ENCODE measurements around the gene CIAO3. TPM values are rescaled to one million over a fixed set of nuclear protein-coding genes. Genes with fewer than 3 reads are reported as not detected.

Gene CIAO3
- total and polyA plus RNA-seq, 10 of the 15 experiments (the other 5 are each of a cell fraction or from before 2014, with no cell fraction given), result 1.4 to 37.5 (median 30.8) TPM

DNA sequence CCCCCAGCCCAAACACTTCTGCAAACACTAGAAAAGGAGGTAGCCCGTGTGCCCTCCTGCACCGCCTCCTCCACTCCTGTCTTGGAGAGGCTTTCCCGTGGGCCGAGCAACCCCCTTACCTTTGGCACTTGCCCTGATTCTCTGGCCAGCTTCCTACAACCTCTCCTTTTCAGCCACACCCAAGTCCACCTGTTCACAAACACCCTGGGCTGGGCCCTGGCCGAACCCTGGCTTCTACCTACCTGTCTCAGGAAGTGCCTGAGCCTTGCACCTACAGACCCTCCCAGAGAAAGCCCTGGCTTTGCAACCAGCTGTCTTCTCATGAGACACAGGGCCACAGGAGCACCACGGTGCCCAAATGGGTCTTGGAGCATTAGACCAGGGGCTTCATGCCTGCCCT lies 21.9 kb downstream of the CIAO3 start:
- ATAC-seq (no peak), FAIRE-seq (no peak), DNase-seq (ENCODE audit: low read depth, low spot score) (no peak)
- no peaks in the 10 kb centered on the region for H3K9me3 ChIP-seq (replicated peaks; ENCODE audit: control insufficient read depth, insufficient read depth, low read length)
- intact Hi-C loops (cut with micrococcal nuclease; ENCODE audit: unreplicated experiment) (no loop called here), in situ Hi-C loops (cut with MboI) (no loop called here)
- no peaks in the 10 kb centered on the region; the same call in 1 of the 2 replicates for H3K79me2 ChIP-seq (ENCODE audit: control insufficient read depth, insufficient read depth, low read length)
- CTCF ChIA-PET, result interaction anchor here (0.6 to 1.6 kb wide), 3 partner anchors 22 to 1722 kb away, joined by 3 to 10 read pairs (median 5); partner anchors contain the start of genes CHTF18, CIAO3 and RPUSD1
- H3K4me2 ChIP-seq (ENCODE audit: control insufficient read depth, insufficient read depth), result no peak overlapping the region; the same call in 1 of the 2 replicates
- 0 out of 2 replicates have a peak, but pooled peaks cover 2% of the 10 kb centered on the region for H4K20me1 ChIP-seq (ENCODE audit: control insufficient read depth, insufficient read depth)
- RAD21 ChIA-PET (ENCODE audit: unreplicated experiment), result no interaction called here
- no peak overlapping the region for H3K4me3 ChIP-seq
- no peak overlapping the region for H3K27ac ChIP-seq (ENCODE audit: control insufficient read depth, insufficient read depth)
- WGBS (ENCODE audit: insufficient coverage, insufficient replicate concordance, low lambda C conversion rate, missing lambda C conversion rate), result 82% methylated on average over 6 of the region's 6 CpGs
- POLR2A ChIA-PET, result no interaction called here
- BruUV-seq (replicated peaks), result no TSS peak
- SMC1A ChIA-PET (ENCODE audit: uncharacterized antibody, unreplicated experiment), result no interaction called here
- peaks cover 10% of the 10 kb centered on the region for H3K4me1 ChIP-seq (ENCODE audit: control insufficient read depth, insufficient read depth, low read length)
- H3K27me3 ChIP-seq (replicated peaks in 1 of 2; ENCODE audit: control insufficient read depth in 2 of 2, insufficient read depth in 2 of 2, low read length in 1 of 2), result no peaks in the 10 kb centered on the region
- H3K9ac ChIP-seq (ENCODE audit: control insufficient read depth, insufficient read depth, low read length), result no peak overlapping the region
- no peaks in the 10 kb centered on the region for H3K36me3 ChIP-seq (ENCODE audit: control insufficient read depth in 2 of 2, insufficient read depth in 2 of 2, low read length in 1 of 2)
- no peak overlapping the region for H2AFZ ChIP-seq (ENCODE audit: control insufficient read depth, low read depth, low read length)
- TF ChIP-seq ZNF274 (IDR thresholded peaks at IDR 0.05; ENCODE audit: insufficient read depth, insufficient read length) (no peak), NR2C2 (IDR thresholded peaks at IDR 0.05; ENCODE audit: borderline replicate concordance, control insufficient read depth, insufficient read length, low read depth) (no peak), YBX1 (IDR thresholded peaks at IDR 0.05) (no peak), SREBF1 (IDR thresholded peaks at IDR 0.05; ENCODE audit: low read length) (no peak), NRF1 (conservative IDR thresholded peaks at IDR 0.05; ENCODE audit: low read depth, low read length) (no peak), HDAC2 (IDR thresholded peaks at IDR 0.05) (no peak), SIN3A (IDR thresholded peaks at IDR 0.05; ENCODE audit: low read depth, low read length) (no peak), SREBF2 (IDR thresholded peaks at IDR 0.05; ENCODE audit: low read length) (no peak), TCF12 (IDR thresholded peaks at IDR 0.05; ENCODE audit: low read depth, low read length) (no peak), CEBPB (IDR thresholded peaks at IDR 0.05; ENCODE audit: borderline replicate concordance in 1 of 2, low read depth in 2 of 2, low read length in 2 of 2) (no peak), RCOR1 (conservative IDR thresholded peaks at IDR 0.05; ENCODE audit: low read depth, low read length) (no peak)
- TF ChIP-seq, protein P1, sequence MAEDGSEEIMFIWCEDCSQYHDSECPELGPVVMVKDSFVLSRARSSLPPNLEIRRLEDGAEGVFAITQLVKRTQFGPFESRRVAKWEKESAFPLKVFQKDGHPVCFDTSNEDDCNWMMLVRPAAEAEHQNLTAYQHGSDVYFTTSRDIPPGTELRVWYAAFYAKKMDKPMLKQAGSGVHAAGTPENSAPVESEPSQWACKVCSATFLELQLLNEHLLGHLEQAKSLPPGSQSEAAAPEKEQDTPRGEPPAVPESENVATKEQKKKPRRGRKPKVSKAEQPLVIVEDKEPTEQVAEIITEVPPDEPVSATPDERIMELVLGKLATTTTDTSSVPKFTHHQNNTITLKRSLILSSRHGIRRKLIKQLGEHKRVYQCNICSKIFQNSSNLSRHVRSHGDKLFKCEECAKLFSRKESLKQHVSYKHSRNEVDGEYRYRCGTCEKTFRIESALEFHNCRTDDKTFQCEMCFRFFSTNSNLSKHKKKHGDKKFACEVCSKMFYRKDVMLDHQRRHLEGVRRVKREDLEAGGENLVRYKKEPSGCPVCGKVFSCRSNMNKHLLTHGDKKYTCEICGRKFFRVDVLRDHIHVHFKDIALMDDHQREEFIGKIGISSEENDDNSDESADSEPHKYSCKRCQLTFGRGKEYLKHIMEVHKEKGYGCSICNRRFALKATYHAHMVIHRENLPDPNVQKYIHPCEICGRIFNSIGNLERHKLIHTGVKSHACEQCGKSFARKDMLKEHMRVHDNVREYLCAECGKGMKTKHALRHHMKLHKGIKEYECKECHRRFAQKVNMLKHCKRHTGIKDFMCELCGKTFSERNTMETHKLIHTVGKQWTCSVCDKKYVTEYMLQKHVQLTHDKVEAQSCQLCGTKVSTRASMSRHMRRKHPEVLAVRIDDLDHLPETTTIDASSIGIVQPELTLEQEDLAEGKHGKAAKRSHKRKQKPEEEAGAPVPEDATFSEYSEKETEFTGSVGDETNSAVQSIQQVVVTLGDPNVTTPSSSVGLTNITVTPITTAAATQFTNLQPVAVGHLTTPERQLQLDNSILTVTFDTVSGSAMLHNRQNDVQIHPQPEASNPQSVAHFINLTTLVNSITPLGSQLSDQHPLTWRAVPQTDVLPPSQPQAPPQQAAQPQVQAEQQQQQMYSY (CRISPR knock-in tag; IDR thresholded peaks at IDR 0.05), result no peak
- TF ChIP-seq, protein P2, sequence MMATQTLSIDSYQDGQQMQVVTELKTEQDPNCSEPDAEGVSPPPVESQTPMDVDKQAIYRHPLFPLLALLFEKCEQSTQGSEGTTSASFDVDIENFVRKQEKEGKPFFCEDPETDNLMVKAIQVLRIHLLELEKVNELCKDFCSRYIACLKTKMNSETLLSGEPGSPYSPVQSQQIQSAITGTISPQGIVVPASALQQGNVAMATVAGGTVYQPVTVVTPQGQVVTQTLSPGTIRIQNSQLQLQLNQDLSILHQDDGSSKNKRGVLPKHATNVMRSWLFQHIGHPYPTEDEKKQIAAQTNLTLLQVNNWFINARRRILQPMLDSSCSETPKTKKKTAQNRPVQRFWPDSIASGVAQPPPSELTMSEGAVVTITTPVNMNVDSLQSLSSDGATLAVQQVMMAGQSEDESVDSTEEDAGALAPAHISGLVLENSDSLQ (IDR thresholded peaks at IDR 0.05), result no peak
- TF ChIP-seq, protein P3, sequence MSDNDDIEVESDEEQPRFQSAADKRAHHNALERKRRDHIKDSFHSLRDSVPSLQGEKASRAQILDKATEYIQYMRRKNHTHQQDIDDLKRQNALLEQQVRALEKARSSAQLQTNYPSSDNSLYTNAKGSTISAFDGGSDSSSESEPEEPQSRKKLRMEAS (IDR thresholded peaks at IDR 0.05; ENCODE audit: low read depth, low read length), result no peak
- TF ChIP-seq, protein P4, sequence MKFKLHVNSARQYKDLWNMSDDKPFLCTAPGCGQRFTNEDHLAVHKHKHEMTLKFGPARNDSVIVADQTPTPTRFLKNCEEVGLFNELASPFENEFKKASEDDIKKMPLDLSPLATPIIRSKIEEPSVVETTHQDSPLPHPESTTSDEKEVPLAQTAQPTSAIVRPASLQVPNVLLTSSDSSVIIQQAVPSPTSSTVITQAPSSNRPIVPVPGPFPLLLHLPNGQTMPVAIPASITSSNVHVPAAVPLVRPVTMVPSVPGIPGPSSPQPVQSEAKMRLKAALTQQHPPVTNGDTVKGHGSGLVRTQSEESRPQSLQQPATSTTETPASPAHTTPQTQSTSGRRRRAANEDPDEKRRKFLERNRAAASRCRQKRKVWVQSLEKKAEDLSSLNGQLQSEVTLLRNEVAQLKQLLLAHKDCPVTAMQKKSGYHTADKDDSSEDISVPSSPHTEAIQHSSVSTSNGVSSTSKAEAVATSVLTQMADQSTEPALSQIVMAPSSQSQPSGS (IDR thresholded peaks at IDR 0.05; ENCODE audit: low read length), result no peak

Data from GM12878 (cell line).